Prostate gland (tissue), 2 donors: ENCODE measurements around the gene C1orf167.

ENCODE experiments used
- POLR2A ChIP-seq: fragments of 450-650 bp; IDR thresholded peaks from one replicate; pipeline ENCODE4 v1.6.1; 2016; ENCODE audit warnings: antibody characterized with exemption, mild to moderate bottlenecking
- POLR2AphosphoS5 ChIP-seq: sonication (generic); formaldehyde crosslinking; IDR thresholded peaks from one replicate; pipeline ENCODE4 v1.6.1; 2017; ENCODE audit warnings: antibody characterized with exemption
- TF ChIP-seq, protein P1 (sequence below), 4 experiments: fragments of 200-600 bp in 2 of 4; fragments of 450-650 bp in 2 of 4; sonication (generic) in 2 of 4; IDR thresholded peaks; 1 replicate in 3 of 4; 2 replicates in 1 of 4; pipeline ENCODE4 v1.5.1; 2016 to 2019; ENCODE audit warnings: antibody characterized with exemption in 4 of 4, mild to moderate bottlenecking in 2 of 4, moderate library complexity in 2 of 4

DNA sequence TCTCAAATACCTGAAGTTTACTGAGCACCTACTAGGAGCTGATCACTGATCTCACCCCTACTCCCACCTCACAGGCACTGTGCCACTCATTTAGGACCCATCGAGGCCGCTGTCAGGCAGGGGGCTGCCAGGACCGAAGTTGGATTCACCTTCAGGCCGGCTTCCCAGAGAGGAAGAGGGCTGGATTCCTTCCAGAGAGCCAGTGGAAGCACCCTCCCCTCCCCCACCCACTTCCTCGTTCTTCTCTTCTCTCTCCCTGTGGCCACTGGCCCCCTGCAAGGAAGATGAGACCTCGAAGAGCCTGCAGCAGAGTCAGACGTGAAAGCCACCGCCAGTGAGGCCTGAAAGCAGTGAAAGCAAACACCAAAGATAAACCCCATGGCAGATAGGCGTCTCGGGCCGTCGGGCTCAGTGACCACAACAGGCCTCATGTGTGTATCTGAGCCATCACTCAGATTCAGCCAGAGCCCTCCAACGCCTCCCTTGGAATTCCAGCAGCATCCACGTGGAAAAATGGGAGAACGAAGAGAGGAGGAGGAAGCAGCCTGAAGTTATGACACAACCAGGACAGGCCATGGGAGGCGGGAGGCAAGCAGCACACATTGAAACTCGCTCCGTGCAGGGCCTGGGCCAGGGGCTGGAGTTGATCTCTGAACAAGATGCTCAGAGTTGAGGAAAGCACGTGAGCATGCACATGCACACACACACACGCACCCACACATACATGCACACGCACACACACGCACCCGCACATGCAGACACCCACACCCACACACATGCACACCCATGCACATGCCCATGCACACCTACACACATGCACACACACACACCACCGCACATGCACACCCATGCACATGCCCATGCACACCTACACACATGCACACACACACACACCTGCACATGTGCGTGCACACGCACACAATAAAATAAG, 32.2 kb upstream of the C1orf167 start:
- TF ChIP-seq, protein P1, sequence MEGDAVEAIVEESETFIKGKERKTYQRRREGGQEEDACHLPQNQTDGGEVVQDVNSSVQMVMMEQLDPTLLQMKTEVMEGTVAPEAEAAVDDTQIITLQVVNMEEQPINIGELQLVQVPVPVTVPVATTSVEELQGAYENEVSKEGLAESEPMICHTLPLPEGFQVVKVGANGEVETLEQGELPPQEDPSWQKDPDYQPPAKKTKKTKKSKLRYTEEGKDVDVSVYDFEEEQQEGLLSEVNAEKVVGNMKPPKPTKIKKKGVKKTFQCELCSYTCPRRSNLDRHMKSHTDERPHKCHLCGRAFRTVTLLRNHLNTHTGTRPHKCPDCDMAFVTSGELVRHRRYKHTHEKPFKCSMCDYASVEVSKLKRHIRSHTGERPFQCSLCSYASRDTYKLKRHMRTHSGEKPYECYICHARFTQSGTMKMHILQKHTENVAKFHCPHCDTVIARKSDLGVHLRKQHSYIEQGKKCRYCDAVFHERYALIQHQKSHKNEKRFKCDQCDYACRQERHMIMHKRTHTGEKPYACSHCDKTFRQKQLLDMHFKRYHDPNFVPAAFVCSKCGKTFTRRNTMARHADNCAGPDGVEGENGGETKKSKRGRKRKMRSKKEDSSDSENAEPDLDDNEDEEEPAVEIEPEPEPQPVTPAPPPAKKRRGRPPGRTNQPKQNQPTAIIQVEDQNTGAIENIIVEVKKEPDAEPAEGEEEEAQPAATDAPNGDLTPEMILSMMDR (IDR thresholded peaks at IDR 0.05) = no peak
- no peak for TF ChIP-seq POLR2A
- no peak for TF ChIP-seq POLR2AphosphoS5
